Neural cell (in vitro differentiated cells): ENCODE results near the gene THAP12. TPM values are rescaled to one million over a fixed set of nuclear protein-coding genes. Genes with fewer than 3 reads are reported as not detected.

Source experiments
- H2AFZ ChIP-seq: fragments of 200-600, 300-800 bp; sonication (generic), shearing (Covaris generic); 2 replicates; pipeline ENCODE4 v1.6.0; 2014; ENCODE audit warnings: low read depth, mild to moderate bottlenecking, antibody characterized with exemption, low read length, moderate library complexity
- H3F3A ChIP-seq: fragments of 200-600 bp; shearing (Covaris generic); 2 replicates; pipeline ENCODE4 v1.6.1; 2016; ENCODE audit warnings: mild to moderate bottlenecking, moderate library complexity, mixed read lengths, antibody characterized with exemption, low read length; ENCODE audit not compliant: insufficient read depth, poor library complexity, severe bottlenecking
- H3K27ac ChIP-seq: fragments of 200-600, 300-800 bp; sonication (generic), shearing (Covaris generic); 2 replicates; pipeline ENCODE4 v1.5.1; 2014; ENCODE audit warnings: mild to moderate bottlenecking, low read length, moderate library complexity
- H3K27me3 ChIP-seq: fragments of 300-800, 200-600 bp; sonication (generic), shearing (Covaris generic); 2 replicates; pipeline ENCODE4 v1.6.0; 2014; ENCODE audit warnings: mild to moderate bottlenecking, low read depth, low read length, moderate library complexity; ENCODE audit not compliant: insufficient read depth
- H3K36me3 ChIP-seq: fragments of 300-800, 200-600 bp; sonication (generic), shearing (Covaris generic); 2 replicates; pipeline ENCODE4 v1.5.1; 2014; ENCODE audit warnings: mild to moderate bottlenecking, antibody characterized with exemption, low read length, moderate library complexity; ENCODE audit not compliant: insufficient read depth
- H3K4me2 ChIP-seq: fragments of 300-800, 200-600 bp; sonication (generic), shearing (Covaris generic); 2 replicates; pipeline ENCODE4 v1.6.0; 2014; ENCODE audit warnings: mild to moderate bottlenecking, low read length
- H3K4me3 ChIP-seq: fragments of 300-800, 200-600 bp; sonication (generic), shearing (Covaris generic); 2 replicates; pipeline ENCODE4 v1.5.1; 2014; ENCODE audit warnings: mild to moderate bottlenecking, low read length, moderate library complexity
- H3K79me2 ChIP-seq: fragments of 200-600 bp; shearing (Covaris generic); replicated peaks from 2 replicates; pipeline ENCODE4 v1.6.0; 2014; ENCODE audit warnings: mild to moderate bottlenecking, low read length, moderate library complexity; ENCODE audit not compliant: insufficient read depth
- H3K9ac ChIP-seq: fragments of 300-800, 200-600 bp; sonication (generic), shearing (Covaris generic); 2 replicates; pipeline ENCODE4 v1.6.1; 2016; ENCODE audit warnings: mild to moderate bottlenecking, low read length, mixed read lengths
- H3K9me2 ChIP-seq: fragments of 200-600 bp; shearing (Covaris generic); 2 replicates; pipeline ENCODE4 v1.6.1; 2016; ENCODE audit warnings: mild to moderate bottlenecking, low read length, mixed read lengths; ENCODE audit not compliant: insufficient read depth
- H3K9me3 ChIP-seq: fragments of 200-600, 300-800 bp; sonication (generic), shearing (Covaris generic); 2 replicates; pipeline ENCODE4 v1.6.1; 2016; ENCODE audit warnings: mild to moderate bottlenecking, mixed run types, low read length, moderate library complexity, mixed read lengths
- H4K20me1 ChIP-seq: fragments of 200-600 bp; shearing (Covaris generic); 2 replicates; pipeline ENCODE4 v1.6.1; 2016; ENCODE audit warnings: mild to moderate bottlenecking, mixed run types; ENCODE audit not compliant: insufficient read depth
- EP300 ChIP-seq: fragments of 450-650 bp; conservative IDR thresholded peaks from 2 replicates; pipeline ENCODE4 v1.6.1; 2014; ENCODE audit warnings: antibody characterized with exemption, mild to moderate bottlenecking, moderate library complexity; ENCODE audit not compliant: poor library complexity, severe bottlenecking
- EZH2 ChIP-seq: fragments of 200-600, 300-800 bp; shearing (Covaris generic), sonication (generic); IDR thresholded peaks from 2 replicates; pipeline ENCODE4 v1.6.1; 2014; ENCODE audit warnings: antibody characterized with exemption, low read length, borderline replicate concordance, mild to moderate bottlenecking; ENCODE audit not compliant: insufficient read depth, poor library complexity, severe bottlenecking
- MXI1 ChIP-seq: fragments of 450-650 bp; conservative IDR thresholded peaks from 2 replicates; pipeline ENCODE4 v1.6.1; 2014; ENCODE audit warnings: antibody characterized with exemption, mild to moderate bottlenecking; ENCODE audit not compliant: poor library complexity, severe bottlenecking
- POLR2AphosphoS5 ChIP-seq: IDR thresholded peaks from 2 replicates; pipeline ENCODE4 v1.6.1; 2012
- RAD21 ChIP-seq: fragments of 450-650 bp; conservative IDR thresholded peaks from 2 replicates; pipeline ENCODE4 v1.6.1; 2014; ENCODE audit warnings: antibody characterized with exemption, mild to moderate bottlenecking, moderate library complexity
- REST ChIP-seq: IDR thresholded peaks from 2 replicates; pipeline ENCODE4 v1.6.1; 2012; ENCODE audit warnings: borderline replicate concordance
- SMC3 ChIP-seq: fragments of 450-650 bp; conservative IDR thresholded peaks from 2 replicates; pipeline ENCODE4 v1.6.1; 2014; ENCODE audit warnings: antibody characterized with exemption, mild to moderate bottlenecking, moderate library complexity; ENCODE audit not compliant: poor library complexity
- TAF1 ChIP-seq: IDR thresholded peaks from 2 replicates; pipeline ENCODE4 v1.6.1; 2012; ENCODE audit warnings: low read depth
- polyA plus RNA-seq: library from polyadenylated mRNA; depleted of rRNA; stranded (reverse); fragments of >200 nt; gene quantifications from 2 replicates; pipeline ENCODE4 v1.2.3, GENCODE V29; 2014
- TF ChIP-seq, protein P1 (sequence below): fragments of 450-650 bp; IDR thresholded peaks from 2 replicates; pipeline ENCODE4 v1.5.1; 2014; ENCODE audit warnings: antibody characterized with exemption, mild to moderate bottlenecking, moderate library complexity; ENCODE audit not compliant: poor library complexity, severe bottlenecking

THAP12 gene
- polyA plus RNA-seq, 1 donor from 2014 or later, result 110 TPM

DNA sequence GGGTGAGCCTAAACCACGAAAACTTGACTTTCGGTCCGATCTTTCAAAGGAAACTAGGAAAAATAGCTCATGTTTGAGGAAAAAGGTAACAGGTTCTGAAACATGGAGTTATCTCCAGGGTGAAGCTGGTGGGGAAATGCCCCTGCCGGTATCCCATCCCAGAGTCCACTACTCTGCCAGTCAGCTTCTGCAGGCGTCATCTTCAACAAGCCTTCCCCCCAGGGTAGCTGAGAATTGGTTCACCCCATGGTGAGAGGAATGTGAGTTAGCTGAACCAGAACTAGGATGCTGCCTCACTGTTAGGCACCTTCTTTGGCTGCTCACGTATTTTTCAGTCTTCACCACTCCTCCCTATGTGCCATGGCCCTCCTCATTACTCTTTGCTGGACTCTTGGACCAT lies 1.3 kb upstream of the THAP12 start:
- Histone ChIP-seq H3K27me3 (no peaks in the 10 kb centered on the region), H3K4me3 (peak overlapping the region; percentile 85), H2AFZ (no peak overlapping the region), H3K9ac (peak overlapping the region; percentile 74), H3K79me2 (peaks cover 44% of the 10 kb centered on the region), H3K9me3 (no peaks in the 10 kb centered on the region), H3K27ac (peak overlapping the region; percentile 86), H3K4me2 (peak overlapping the region; percentile 81), H3K36me3 (no peaks in the 10 kb centered on the region), H3K9me2 (no peaks in the 10 kb centered on the region), H4K20me1 (no peaks in the 10 kb centered on the region), H3F3A (no peaks in the 10 kb centered on the region)
- TF ChIP-seq REST (no peak), SMC3 (no peak), EZH2 (no peak), RAD21 (no peak), MXI1 (no peak), POLR2AphosphoS5 (no peak), TAF1 (no peak), EP300 (no peak)
- TF ChIP-seq, protein P1, sequence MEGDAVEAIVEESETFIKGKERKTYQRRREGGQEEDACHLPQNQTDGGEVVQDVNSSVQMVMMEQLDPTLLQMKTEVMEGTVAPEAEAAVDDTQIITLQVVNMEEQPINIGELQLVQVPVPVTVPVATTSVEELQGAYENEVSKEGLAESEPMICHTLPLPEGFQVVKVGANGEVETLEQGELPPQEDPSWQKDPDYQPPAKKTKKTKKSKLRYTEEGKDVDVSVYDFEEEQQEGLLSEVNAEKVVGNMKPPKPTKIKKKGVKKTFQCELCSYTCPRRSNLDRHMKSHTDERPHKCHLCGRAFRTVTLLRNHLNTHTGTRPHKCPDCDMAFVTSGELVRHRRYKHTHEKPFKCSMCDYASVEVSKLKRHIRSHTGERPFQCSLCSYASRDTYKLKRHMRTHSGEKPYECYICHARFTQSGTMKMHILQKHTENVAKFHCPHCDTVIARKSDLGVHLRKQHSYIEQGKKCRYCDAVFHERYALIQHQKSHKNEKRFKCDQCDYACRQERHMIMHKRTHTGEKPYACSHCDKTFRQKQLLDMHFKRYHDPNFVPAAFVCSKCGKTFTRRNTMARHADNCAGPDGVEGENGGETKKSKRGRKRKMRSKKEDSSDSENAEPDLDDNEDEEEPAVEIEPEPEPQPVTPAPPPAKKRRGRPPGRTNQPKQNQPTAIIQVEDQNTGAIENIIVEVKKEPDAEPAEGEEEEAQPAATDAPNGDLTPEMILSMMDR, result no peak

- no peak overlapping the region for H2AFZ ChIP-seq
- peak overlapping the region; percentile 73 for H3K9ac ChIP-seq
Observed at GRCh38 chr11:76380159-76380976, 564 bp downstream of the THAP12 start.

More at GRCh38 chr11:76380159-76380976, 564 bp downstream of the THAP12 start:
- no peak for TF ChIP-seq RAD21
- TF ChIP-seq, protein P1, result no peak
- TF ChIP-seq POLR2AphosphoS5, result peak; percentile 22
- TF ChIP-seq REST, result no peak
- no peak for TF ChIP-seq SMC3
- TF ChIP-seq MXI1, result peak; percentile 20
- TF ChIP-seq TAF1, result no peak
- H4K20me1 ChIP-seq, result no peaks in the 10 kb centered on the region
- H3K4me2 ChIP-seq, result peak overlapping the region; percentile 80
- peak overlapping the region; percentile 85 for H3K4me3 ChIP-seq
- H3K27me3 ChIP-seq, result no peaks in the 10 kb centered on the region
- H3F3A ChIP-seq, result no peaks in the 10 kb centered on the region
- H3K79me2 ChIP-seq, result peaks cover 60% of the 10 kb centered on the region
- no peaks in the 10 kb centered on the region for H3K36me3 ChIP-seq
- H3K27ac ChIP-seq, result peak overlapping the region; percentile 42
- no peaks in the 10 kb centered on the region for H3K9me3 ChIP-seq
- H3K9me2 ChIP-seq, result no peaks in the 10 kb centered on the region
